K562 (cell line): ENCODE results near the gene JPH2. TPM values are rescaled to one million over a fixed set of nuclear protein-coding genes. Genes with fewer than 3 reads are reported as not detected.

Experiments
- ATAC-seq: fragments of 200-7000 bp; cut with Tn5 transposase; 3 replicates; pipeline ENCODE4 v1.9.1; 2020; ENCODE audit warnings: moderate library complexity
- BruUV-seq: library from RNA; stranded (reverse); fragments of 400-500 nt; replicated peaks from 2 replicates; lab custom pipeline; 2021; lab: Mats Ljungman, UMichigan
- CTCF ChIA-PET: fragments of 300-600 bp; formaldehyde crosslinking; extraction: SDS; loops from one replicate; lab custom pipeline; 2021; ENCODE audit warnings: low intra/inter-chr PET ratio; lab: Yijun Ruan, JAX
- POLR2A ChIA-PET: fragments of 300-600, 350-650 bp; sonication (Branson Sonifier 250); formaldehyde crosslinking; extraction: SDS; loops from one replicate; lab custom pipeline; 2021; ENCODE audit warnings: antibody characterized with exemption, inconsistent platforms; lab: Yijun Ruan, JAX
- DNase-seq, 4 experiments: peaks; one replicate each; pipeline versions ENCODE4 v3.0.0 to v3.0.0-alpha.2; 2011 to 2018; ENCODE audit warnings: low spot score in 3 of 4, mixed read lengths in 3 of 4; ENCODE audit errors: extremely low read depth in 1 of 4
- FAIRE-seq: peaks from 2 replicates; lab custom pipeline; 2011; peaks lifted over from hg19 to GRCh38; lab: Jason Lieb, UNC
- H2AFZ ChIP-seq: 2 replicates; pipeline ENCODE4 v1.6.0; 2011; ENCODE audit warnings: low read depth, low read length, control low read depth, inconsistent platforms
- H3K27ac ChIP-seq: fragments of 200-600 bp; 3 replicates; pipeline ENCODE4 v1.8.0; 2011; ENCODE audit warnings: low read depth, mild to moderate bottlenecking, control low read depth, inconsistent platforms, low read length, moderate library complexity, mixed read lengths; ENCODE audit errors: extremely low read depth
- H3K27me3 ChIP-seq, 2 experiments: fragments of 300-600 bp in 1 of 2; 2 replicates in 1 of 2; 3 replicates in 1 of 2; pipeline versions ENCODE4 v1.6.0 to v1.8.0; 2011; ENCODE audit warnings: inconsistent platforms in 2 of 2, low read length in 2 of 2, mild to moderate bottlenecking in 1 of 2, mixed read lengths in 1 of 2, moderate library complexity in 1 of 2; ENCODE audit not compliant: control insufficient read depth in 2 of 2, insufficient read depth in 2 of 2
- H3K36me3 ChIP-seq: fragments of 300-600 bp; 3 replicates; pipeline ENCODE4 v1.8.0; 2011; ENCODE audit warnings: mild to moderate bottlenecking, low read length, inconsistent platforms; ENCODE audit not compliant: control insufficient read depth, insufficient read depth
- H3K4me1 ChIP-seq, 2 experiments: fragments of 200-600 bp in 1 of 2; replicated peaks in 1 of 2; 2 replicates in 1 of 2; 3 replicates in 1 of 2; pipeline versions ENCODE4 v1.5.1 to v1.8.0; 2011; ENCODE audit warnings: inconsistent platforms in 2 of 2, low read length in 2 of 2, mild to moderate bottlenecking in 1 of 2, mixed read lengths in 1 of 2, moderate library complexity in 1 of 2; ENCODE audit not compliant: control insufficient read depth in 2 of 2, insufficient read depth in 2 of 2
- H3K4me2 ChIP-seq: 2 replicates; pipeline ENCODE4 v1.6.1; 2011; ENCODE audit warnings: low read length, control low read depth, inconsistent platforms, mixed read lengths; ENCODE audit not compliant: insufficient read depth
- H3K4me3 ChIP-seq: fragments of 200-600 bp; sonication (generic), shearing (Covaris generic); 2 replicates; pipeline ENCODE4 v1.5.1; 2016; ENCODE audit warnings: control low read depth, inconsistent platforms
- H3K79me2 ChIP-seq: fragments of 200-600 bp; 3 replicates; pipeline ENCODE4 v1.8.0; 2011; ENCODE audit warnings: low read length, inconsistent platforms; ENCODE audit not compliant: control insufficient read depth, insufficient read depth
- H3K9ac ChIP-seq, 2 experiments: 2 replicates each; pipeline versions ENCODE4 v1.6.0 to v1.6.1; 2011; ENCODE audit warnings: low read depth in 2 of 2, low read length in 2 of 2, control low read depth in 1 of 2, inconsistent platforms in 1 of 2, mild to moderate bottlenecking in 1 of 2, mixed read lengths in 1 of 2; ENCODE audit not compliant: insufficient read depth in 1 of 2
- H3K9me1 ChIP-seq: one replicate; pipeline ENCODE4 v1.6.0; 2011; ENCODE audit warnings: inconsistent platforms, mild to moderate bottlenecking, low read length, moderate library complexity; ENCODE audit not compliant: control insufficient read depth, insufficient read depth
- H3K9me3 ChIP-seq: replicated peaks from 2 replicates; pipeline ENCODE4 v1.5.1; 2011; ENCODE audit warnings: low read depth, low read length, inconsistent platforms; ENCODE audit not compliant: control insufficient read depth, insufficient read depth
- H4K20me1 ChIP-seq: replicated peaks from 2 replicates; pipeline ENCODE4 v1.6.1; 2011; ENCODE audit warnings: low read length, inconsistent platforms, mixed read lengths; ENCODE audit not compliant: control insufficient read depth, insufficient read depth
- BRD9 ChIP-seq: fragments of 450-650 bp; IDR thresholded peaks from 2 replicates; pipeline ENCODE4 v1.6.1; 2018; ENCODE audit warnings: low read depth; ENCODE audit not compliant: partially characterized antibody
- CBFA2T2 ChIP-seq: fragments of 450-650 bp; conservative IDR thresholded peaks from 2 replicates; pipeline ENCODE4 v1.6.1; 2017; ENCODE audit warnings: mild to moderate bottlenecking
- HNRNPH1 ChIP-seq: fragments of 200-400 bp; formaldehyde crosslinking; optimal IDR thresholded peaks from 2 replicates; pipeline ENCODE3; 2017; ENCODE audit warnings: low read depth, mild to moderate bottlenecking, low read length, moderate library complexity
- MTA3 ChIP-seq: fragments of 450-650 bp; formaldehyde crosslinking; IDR thresholded peaks from 2 replicates; pipeline ENCODE4 v1.6.1; 2017; ENCODE audit warnings: mild to moderate bottlenecking, borderline replicate concordance
- ZBTB2 ChIP-seq: fragments of 450-650 bp; IDR thresholded peaks from 2 replicates; pipeline ENCODE4 v1.6.1; 2016; ENCODE audit warnings: antibody characterized with exemption
- ZNF140 ChIP-seq: fragments of 250-450 bp; sonication (Bioruptor Pico); IDR thresholded peaks from 2 replicates; pipeline ENCODE4 v1.8.0; 2021; ENCODE audit warnings: moderate library complexity, mild to moderate bottlenecking, inconsistent platforms
- WGBS: fragments of 100-300 bp; shearing (Covaris generic); methylation state at CpG from one replicate; pipeline ENCODE4 v1.1.6; 2016; ENCODE audit warnings: low coverage, mixed read lengths; ENCODE audit not compliant: insufficient coverage; ENCODE audit errors: missing lambda C conversion rate; 5-methylcytosine and 5-hydroxymethylcytosine counted together
- in situ Hi-C: fragments of 300-500 bp; cut with MboI; formaldehyde crosslinking; loops from 4 replicates; pipeline ENCODE4 v1.15.0; 2018; ENCODE audit warnings: inconsistent platforms, mixed read lengths
- intact Hi-C: fragments of 100-400 bp; cut with micrococcal nuclease; formaldehyde crosslinking; loops from 2 replicates; pipeline ENCODE4 v1.14.2; 2022
- polyA plus RNA-seq, 8 experiments: library from polyadenylated mRNA; depleted of rRNA in 4 of 8; stranded (reverse) in 5 of 8; unstranded in 3 of 8; fragments of >200 nt; fragmentation: Nextera tagmentation in 2 of 8; fragmentation: Illumina TruSeq in 1 of 8; extraction: Ambion mirVana in 2 of 8; extraction: Trizol in 1 of 8; gene quantifications; 2 replicates each; pipeline versions ENCODE4 v1.2.1 to v1.2.3, GENCODE V29; 2011 to 2014; ENCODE audit warnings: inconsistent platforms in 1 of 8, missing spikeins in 1 of 8
- total RNA-seq, 7 experiments: library from RNA; depleted of rRNA in 6 of 7; stranded (reverse); fragments of >200 nt in 6 of 7; fragmentation: Illumina TruSeq in 2 of 7; extraction: Trizol in 2 of 7; gene quantifications; 2 replicates each; pipeline versions ENCODE4 v1.2.1 to v1.2.3, GENCODE V29; 2011 to 2021; ENCODE audit warnings: low replicate concordance in 1 of 7

JPH2 gene
- total and polyA plus RNA-seq, 9 of the 15 experiments (the other 6 are each of a cell fraction or from before 2014, with no cell fraction given): not detected

- TF ChIP-seq MTA3 (no peak), ZNF140 (CRISPR knock-in tag) (no peak), HNRNPH1 (no peak), CBFA2T2 (no peak), BRD9 (no peak), ZBTB2 (no peak)
- H3K9ac ChIP-seq: no peak overlapping the region
- no TSS peak for BruUV-seq
- WGBS: 0% methylated on average over 14 of the region's 17 CpGs
- no peaks in the 10 kb centered on the region for H3K9me3 ChIP-seq
- no peaks in the 10 kb centered on the region for H3K9me1 ChIP-seq
- no peaks in the 10 kb centered on the region for H3K36me3 ChIP-seq
- CTCF ChIA-PET: no interaction called here
- H3K27me3 ChIP-seq: peaks cover 15 to 43% of the 10 kb centered on the region in 2 experiments
- peaks cover 0 to 3% of the 10 kb centered on the region in 2 experiments; a peak in 1 of 5 replicates for H3K4me1 ChIP-seq
- no peak overlapping the region for H3K4me2 ChIP-seq
- no peak overlapping the region for H2AFZ ChIP-seq
- POLR2A ChIA-PET: interaction anchor here (0.6 kb wide), 2 partner anchors 216 to 521 kb away, joined by 3 to 4 read pairs; no protein-coding TSS in a partner anchor
- H3K4me3 ChIP-seq: no peak overlapping the region
- no peaks in the 10 kb centered on the region for H3K79me2 ChIP-seq
- intact Hi-C loops: no loop called here
- DNase-seq (no peak), FAIRE-seq (no peak), ATAC-seq (peak; percentile 42; the same call in 1 of the 3 replicates)
- peaks cover 5% of the 10 kb centered on the region; the same call in 1 of the 2 replicates for H4K20me1 ChIP-seq
- no peak overlapping the region for H3K27ac ChIP-seq
- in situ Hi-C loops: no loop called here
Observed at GRCh38 chr20:44228465-44229258, 41.7 kb upstream of the JPH2 start.
